HFFc6 (cell line): ENCODE data around the gene SLC49A4. TPM values are rescaled to one million over a fixed set of nuclear protein-coding genes. Genes with fewer than 3 reads are reported as not detected.

Source experiments
- DNase-seq: peaks from one replicate; pipeline ENCODE4 v3.0.0-alpha.2; 2018
- H3K27ac Mint-ChIP-seq: 2 replicates; pipeline ENCODE4 v1.8.0; 2020; ENCODE audit warnings: mild to moderate bottlenecking, mixed read lengths
- H3K27me3 Mint-ChIP-seq: 2 replicates; pipeline ENCODE4 v1.8.0; 2021; ENCODE audit warnings: mild to moderate bottlenecking, moderate library complexity, mixed read lengths; ENCODE audit not compliant: insufficient read depth
- H3K36me3 Mint-ChIP-seq: 2 replicates; pipeline ENCODE4 v1.8.0; 2021; ENCODE audit warnings: low read depth, mixed read lengths
- H3K4me1 Mint-ChIP-seq: 2 replicates; pipeline ENCODE4 v1.8.0; 2020; ENCODE audit warnings: low read depth, mixed read lengths
- H3K4me3 Mint-ChIP-seq: 2 replicates; pipeline ENCODE4 v1.8.0; 2020; ENCODE audit warnings: mild to moderate bottlenecking, moderate library complexity, mixed read lengths
- H3K9me3 Mint-ChIP-seq: 2 replicates; pipeline ENCODE4 v1.8.0; 2020; ENCODE audit warnings: mild to moderate bottlenecking, mixed read lengths
- total RNA-seq, 6 experiments: library from RNA; stranded (reverse); fragmentation: NEBNext Ultra II Directional; extraction: Animal tissue kit (Norgen Biotek cat#: 25700); gene quantifications; 2 replicates in 1 of 6; 3 replicates in 5 of 6; pipeline ENCODE4 v1.2.3, GENCODE V29; 2021
- TF ChIP-seq, protein P1 (sequence below): fragments of 200-600 bp; sonication (generic); IDR thresholded peaks from 2 replicates; pipeline ENCODE4 v1.5.0; 2021; ENCODE audit warnings: antibody characterized with exemption, mild to moderate bottlenecking

Gene SLC49A4
- total RNA-seq, 6 experiments from 2014 or later = 10.2 to 10.8 (median 10.7) TPM

DNA sequence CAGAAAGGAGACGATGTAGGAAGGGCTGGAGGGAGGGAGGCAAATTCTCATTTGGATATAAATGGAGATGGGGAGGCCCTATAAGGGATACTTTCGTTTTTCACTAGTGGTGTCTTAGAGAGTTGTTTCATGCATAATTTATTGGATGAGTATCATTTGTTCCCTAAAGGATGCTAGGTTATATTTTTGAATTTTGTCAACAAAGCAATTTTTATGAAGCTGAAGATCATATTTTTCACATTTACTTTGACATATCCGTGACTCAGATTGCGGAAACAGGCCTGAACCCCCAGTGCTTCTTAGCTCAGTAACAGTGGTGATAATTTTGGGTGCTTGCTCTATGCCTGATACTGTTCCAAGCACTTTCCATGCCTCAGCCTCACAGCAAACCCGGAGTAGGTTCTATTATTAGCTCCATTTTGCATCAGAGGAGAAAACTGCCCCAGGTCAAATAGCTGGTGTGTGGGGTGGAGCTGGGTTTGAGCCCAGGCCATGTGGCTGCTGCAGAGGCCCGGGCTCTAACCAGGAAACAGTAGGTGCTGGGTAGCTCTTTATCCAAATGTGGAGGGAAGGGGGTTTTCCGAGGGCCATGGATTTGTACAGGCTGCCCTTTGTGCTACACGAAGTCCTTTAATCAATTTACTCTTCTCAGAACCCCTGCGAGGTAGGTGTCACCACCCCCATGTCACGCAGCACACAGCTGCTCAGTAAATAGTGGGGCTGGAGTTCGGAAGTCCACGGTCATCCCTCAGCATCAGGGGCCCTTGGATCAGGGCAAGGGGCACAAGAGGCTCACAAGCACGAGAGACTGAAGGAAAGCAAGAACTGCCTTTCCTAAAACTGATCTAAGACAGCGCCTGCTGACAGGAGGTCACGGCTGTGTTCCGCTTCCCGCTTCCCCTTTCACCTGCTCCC is 99.1 kb downstream of the SLC49A4 start:
- H3K36me3 Mint-ChIP-seq = no peaks in the 10 kb centered on the region
- peak overlapping the region; percentile 39; the same call in 1 of the 2 replicates for H3K4me3 Mint-ChIP-seq
- TF ChIP-seq, protein P1, sequence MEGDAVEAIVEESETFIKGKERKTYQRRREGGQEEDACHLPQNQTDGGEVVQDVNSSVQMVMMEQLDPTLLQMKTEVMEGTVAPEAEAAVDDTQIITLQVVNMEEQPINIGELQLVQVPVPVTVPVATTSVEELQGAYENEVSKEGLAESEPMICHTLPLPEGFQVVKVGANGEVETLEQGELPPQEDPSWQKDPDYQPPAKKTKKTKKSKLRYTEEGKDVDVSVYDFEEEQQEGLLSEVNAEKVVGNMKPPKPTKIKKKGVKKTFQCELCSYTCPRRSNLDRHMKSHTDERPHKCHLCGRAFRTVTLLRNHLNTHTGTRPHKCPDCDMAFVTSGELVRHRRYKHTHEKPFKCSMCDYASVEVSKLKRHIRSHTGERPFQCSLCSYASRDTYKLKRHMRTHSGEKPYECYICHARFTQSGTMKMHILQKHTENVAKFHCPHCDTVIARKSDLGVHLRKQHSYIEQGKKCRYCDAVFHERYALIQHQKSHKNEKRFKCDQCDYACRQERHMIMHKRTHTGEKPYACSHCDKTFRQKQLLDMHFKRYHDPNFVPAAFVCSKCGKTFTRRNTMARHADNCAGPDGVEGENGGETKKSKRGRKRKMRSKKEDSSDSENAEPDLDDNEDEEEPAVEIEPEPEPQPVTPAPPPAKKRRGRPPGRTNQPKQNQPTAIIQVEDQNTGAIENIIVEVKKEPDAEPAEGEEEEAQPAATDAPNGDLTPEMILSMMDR = no peak
- H3K27ac Mint-ChIP-seq = no peak overlapping the region
- H3K27me3 Mint-ChIP-seq = peaks cover 25% of the 10 kb centered on the region
- peak; percentile 58 for DNase-seq
- H3K9me3 Mint-ChIP-seq = no peaks in the 10 kb centered on the region
- H3K4me1 Mint-ChIP-seq = peaks cover 28% of the 10 kb centered on the region

DNA sequence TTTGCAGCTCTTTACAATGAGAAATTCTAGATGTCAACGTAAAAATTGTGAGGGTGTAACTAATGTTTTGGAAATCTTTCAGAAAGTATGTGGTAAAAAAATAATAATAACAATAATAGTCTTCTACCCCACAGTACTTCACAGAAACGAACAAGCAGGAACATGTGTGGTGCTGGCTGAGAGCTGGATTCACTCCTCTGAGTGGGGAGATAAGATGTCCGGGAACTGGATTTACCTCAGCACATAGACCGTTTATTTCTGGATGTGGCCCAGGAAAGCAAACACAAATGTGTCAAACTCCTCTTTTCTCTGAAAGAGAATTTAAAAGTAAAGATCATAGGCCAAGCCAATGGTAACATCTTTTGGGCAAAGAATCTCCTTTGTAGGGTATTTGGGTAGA is 103.4 kb downstream of the SLC49A4 start:
- Mint-ChIP-seq H3K9me3 (no peaks in the 10 kb centered on the region), H3K36me3 (no peaks in the 10 kb centered on the region), H3K4me1 (peaks cover 17% of the 10 kb centered on the region), H3K27me3 (peaks cover 39% of the 10 kb centered on the region), H3K4me3 (no peak overlapping the region), H3K27ac (no peak overlapping the region)
- TF ChIP-seq, protein P1 = no peak
- no peak for DNase-seq

DNA sequence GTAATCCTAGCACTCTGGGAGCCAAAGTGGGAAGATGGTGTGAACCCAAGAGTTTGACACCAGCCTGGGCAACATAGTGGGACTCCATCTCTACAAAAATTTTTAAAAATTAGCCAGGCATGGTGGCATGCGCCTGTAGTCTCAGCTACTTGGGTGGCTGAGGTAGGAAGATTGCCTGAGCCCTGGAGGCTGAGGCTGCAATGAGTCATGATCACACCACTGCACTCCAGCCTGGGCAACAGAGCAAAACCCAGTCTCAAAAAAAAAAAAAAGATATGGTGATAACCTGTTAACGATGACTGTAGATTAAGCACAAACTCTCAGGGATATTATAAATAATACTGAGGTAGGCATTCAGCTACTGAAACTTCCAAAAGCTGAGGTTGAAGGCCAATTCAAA is 107.5 kb downstream of the SLC49A4 start:
- H3K9me3 Mint-ChIP-seq = peaks cover 12% of the 10 kb centered on the region
- H3K4me3 Mint-ChIP-seq = no peak overlapping the region
- H3K27me3 Mint-ChIP-seq = peaks cover 50% of the 10 kb centered on the region
- TF ChIP-seq, protein P1 = no peak
- no peak overlapping the region for H3K27ac Mint-ChIP-seq
- peaks cover 12% of the 10 kb centered on the region; the same call in 1 of the 2 replicates for H3K36me3 Mint-ChIP-seq
- H3K4me1 Mint-ChIP-seq = no peaks in the 10 kb centered on the region
- DNase-seq = no peak

DNA sequence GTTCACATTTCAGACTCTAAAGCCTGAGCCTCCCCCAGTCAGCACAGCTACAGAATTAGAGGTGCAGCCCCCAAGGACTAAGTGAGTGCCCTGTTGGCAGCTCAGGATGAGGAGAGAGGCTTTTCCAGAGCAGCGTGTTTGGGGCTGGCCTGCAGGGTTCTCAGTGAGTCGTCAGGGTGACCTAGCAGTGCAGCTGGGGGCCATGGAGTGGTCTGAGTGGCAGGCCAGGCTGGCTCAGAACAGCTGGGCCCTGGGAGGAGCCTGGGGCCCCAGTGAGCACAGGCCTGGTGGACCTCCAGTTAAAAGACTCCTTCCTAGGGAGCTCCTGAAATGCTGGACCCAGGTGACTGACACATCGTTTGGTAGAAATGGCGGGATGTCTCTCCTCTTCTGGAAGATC is 108.3 kb downstream of the SLC49A4 start:
- DNase-seq = no peak
- no peak overlapping the region for H3K27ac Mint-ChIP-seq
- H3K4me1 Mint-ChIP-seq = no peaks in the 10 kb centered on the region

DNA sequence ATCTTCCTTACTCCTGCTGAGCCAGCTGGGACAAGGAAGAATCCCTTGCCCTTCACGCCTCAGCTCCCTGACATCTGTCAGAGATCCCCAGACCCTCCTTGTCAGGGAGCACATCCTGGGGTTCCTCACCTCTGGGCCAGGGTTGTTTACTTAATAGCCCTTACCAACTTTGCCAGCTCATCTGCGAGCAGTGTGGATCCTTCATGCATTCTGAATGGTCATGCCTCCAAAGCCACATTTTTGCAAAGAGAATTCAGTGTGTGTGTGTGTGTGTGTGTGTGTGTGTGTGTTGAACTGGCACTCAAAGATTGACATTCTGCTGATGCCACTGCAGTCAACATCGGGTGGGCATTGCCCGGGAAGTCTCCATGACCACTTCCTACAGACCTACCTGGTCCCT is 112.6 kb downstream of the SLC49A4 start:
- no peak overlapping the region for H3K27ac Mint-ChIP-seq
- H3K27me3 Mint-ChIP-seq = peaks cover 48% of the 10 kb centered on the region
- no peak for DNase-seq
- H3K36me3 Mint-ChIP-seq = peaks cover 12% of the 10 kb centered on the region; the same call in 1 of the 2 replicates
- TF ChIP-seq, protein P1 = no peak
- no peaks in the 10 kb centered on the region for H3K4me1 Mint-ChIP-seq
- H3K9me3 Mint-ChIP-seq = peaks cover 12% of the 10 kb centered on the region
- no peak overlapping the region for H3K4me3 Mint-ChIP-seq

More for the DNA sequence above, 108.3 kb downstream of the SLC49A4 start:
- peaks cover 49% of the 10 kb centered on the region for H3K27me3 Mint-ChIP-seq
- no peak overlapping the region for H3K4me3 Mint-ChIP-seq
- TF ChIP-seq, protein P1 = no peak
- H3K36me3 Mint-ChIP-seq = peaks cover 12% of the 10 kb centered on the region; the same call in 1 of the 2 replicates
- H3K9me3 Mint-ChIP-seq = peaks cover 12% of the 10 kb centered on the region
